Heart left ventricle (tissue), 16 donors: ENCODE data around the gene MGLL. TPM values are rescaled to one million over a fixed set of nuclear protein-coding genes. Genes with fewer than 3 reads are reported as not detected.
"Not testable (repeated sequence)": the region's sequence is repeated elsewhere in the genome, so short reads cannot be mapped to it uniquely, and the experiment has no call there.

Source experiments
- ATAC-seq, 4 donors: fragments of 200-7000 bp; cut with Tn5 transposase; one replicate each; pipeline ENCODE4 v1.9.1; 2020 to 2022; ENCODE audit warnings: moderate library complexity in 4 of 4, mild to moderate bottlenecking in 3 of 4, moderate number of reproducible peaks in 1 of 4
- DNase-seq, 5 donors: peaks; one replicate each; pipeline ENCODE4 v3.0.0-alpha.2; 2020
- H3K27ac ChIP-seq, 12 donors: fragments of 200-600 bp; sonication (generic) in 4 of 12; one replicate each; pipeline versions ENCODE4 v1.5.0 to v1.8.0; 2016 to 2022; ENCODE audit warnings: mild to moderate bottlenecking in 2 of 12
- H3K27me3 ChIP-seq, 9 donors: fragments of 200-600 bp; sonication (generic) in 2 of 9; one replicate each; pipeline versions ENCODE4 v1.5.1 to v1.8.0; 2016 to 2022; ENCODE audit warnings: mild to moderate bottlenecking in 3 of 9
- H3K36me3 ChIP-seq, 9 donors: fragments of 200-600 bp; sonication (generic) in 2 of 9; one replicate each; pipeline versions ENCODE4 v1.5.0 to v1.8.0; 2018 to 2022; ENCODE audit warnings: mild to moderate bottlenecking in 2 of 9
- H3K4me1 ChIP-seq, 12 donors: fragments of 200-600 bp; sonication (generic) in 4 of 12; one replicate each; pipeline versions ENCODE4 v1.5.0 to v1.8.0; 2016 to 2022; ENCODE audit warnings: mild to moderate bottlenecking in 3 of 12
- H3K4me3 ChIP-seq, 12 donors: fragments of 200-600 bp; sonication (generic) in 4 of 12; one replicate each; pipeline versions ENCODE4 v1.5.0 to v1.8.0; 2017 to 2022; ENCODE audit warnings: mild to moderate bottlenecking in 9 of 12, moderate library complexity in 4 of 12
- H3K9me3 ChIP-seq, 12 donors: fragments of 200-600 bp; sonication (generic) in 4 of 12; one replicate each; pipeline versions ENCODE4 v1.5.0 to v1.8.0; 2016 to 2022; ENCODE audit warnings: mild to moderate bottlenecking in 1 of 12
- CTCF ChIP-seq, 12 donors: fragments of 200-600 bp; sonication (generic) in 4 of 12; IDR thresholded peaks; one replicate each; pipeline versions ENCODE4 v1.5.0 to v1.8.0; 2018 to 2022; ENCODE audit warnings: antibody characterized with exemption in 12 of 12, mild to moderate bottlenecking in 5 of 12
- POLR2A ChIP-seq, 2 donors: fragments of 450-650 bp; IDR thresholded peaks; one replicate each; pipeline ENCODE4 v1.6.1; 2017; ENCODE audit warnings: antibody characterized with exemption in 2 of 2, mild to moderate bottlenecking in 2 of 2, moderate library complexity in 2 of 2
- WGBS, 4 donors: extraction: QIAGEN DNeasy Blood & Tissue Kit in 2 of 4; methylation state at CpG; one replicate each; pipeline versions ENCODE4 v1.1.5 to v1.1.7; 2013 to 2018; 5-methylcytosine and 5-hydroxymethylcytosine counted together
- intact Hi-C, 10 donors: fragments of 100-400 bp; cut with DNase I; formaldehyde crosslinking; loops; one replicate each; pipeline versions ENCODE4 v1.11.1 to v1.14.2; 2022
- polyA plus RNA-seq, 2 donors: library from polyadenylated mRNA; stranded (reverse); fragments of 200-250 nt; gene quantifications; one replicate each; pipeline ENCODE4 v1.2.3, GENCODE V29; 2013
- total RNA-seq, 9 donors: library from RNA; depleted of rRNA in 2 of 9; stranded (reverse); fragments of >200 nt in 2 of 9; fragmentation: NEBNext Ultra II Directional in 3 of 9; extraction: Animal tissue kit (Norgen Biotek cat#: 25700) in 3 of 9; gene quantifications; one replicate each; pipeline versions ENCODE4 v1.1.0 to v1.2.4, GENCODE V29; 2016 to 2023
- donor health status: ischemic (EF 13 %, LVEDD 7.1; RV severe dilation, severe dysfunction).
- donor health status: healthy with polysubstance abuse.
- donor health status: DM: no; HTN: yes; CAD: no.
- donor health status: DM: no; HTN: no; CAD: no.
- donor health status: ischemic (EF 25% LVEDD 6.9; RV normal size, moderate dysfunction).
- donor health status: ischemic (EF 25% LVEDD 5.7; RV mildly dilated, moderate dysfunction).
- donor health status: healthy.
- donor health status: DM: yes; HTN: yes; CAD: no.
- donor health status: ischemic (EF 35%, LVEDD 5.7; RV mildly dilated, moderate dysfunction).
- donor health status: nonischemic (EF 11% LVEDD 7.7; RV severe dilation, severe dysfunction).
- donor health status: DM: yes; HTN: yes; CAD: no.
- donor health status: PGD.
- donor health status: ischemic (EF 29% LVEDD 5.4; RV normal size, mild dysfunction).
- donor health status: nonischemic (EF 23%, LVEDD 6.1; RV moderate dilation, normal function).

MGLL gene
- total and polyA plus RNA-seq, 11 donors, result 38.5 to 119 (median 78.9) TPM

DNA sequence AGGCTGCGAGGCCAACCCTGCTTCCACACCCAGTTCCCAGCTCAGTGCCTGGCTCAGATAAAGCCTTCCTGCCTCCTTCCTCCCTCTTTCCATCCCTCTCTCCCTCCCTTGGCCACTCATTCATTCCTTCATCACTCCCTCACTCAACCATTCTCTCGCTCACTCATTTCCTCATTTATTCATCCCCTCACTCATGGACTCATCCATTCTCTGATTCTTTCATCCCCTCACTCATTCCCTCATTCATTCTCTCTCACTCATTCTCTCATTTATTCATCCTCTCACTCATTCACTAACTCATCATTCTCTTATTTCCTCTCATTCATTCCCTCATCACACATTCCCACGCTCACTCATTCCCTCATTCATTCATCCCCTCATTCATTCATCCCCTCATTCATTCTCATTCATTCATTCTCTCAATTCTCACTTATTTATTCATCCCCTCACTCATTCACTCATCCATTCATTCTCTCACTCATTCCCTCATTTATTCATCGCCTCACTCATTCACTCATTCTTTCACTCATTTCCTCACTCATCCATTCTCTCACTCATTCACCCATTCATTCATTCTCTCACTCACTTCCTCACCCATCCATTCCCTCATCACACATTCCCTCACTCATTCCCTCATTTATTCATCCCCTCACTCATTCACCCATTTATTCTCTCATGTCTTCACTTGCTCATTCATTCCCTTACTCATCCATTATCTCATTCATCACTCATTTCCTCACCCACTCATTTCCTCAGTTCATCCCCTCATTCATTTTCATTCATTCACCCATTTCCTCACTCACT, 136.4 kb downstream of the MGLL start:
- H3K27ac ChIP-seq, result peak overlapping the region in 1 of 12 donors; percentile 7
- DNase-seq, result no peak
- WGBS, 4 donors, result 77 to 94% (median 83%) methylated on average over 4 of the region's 4 CpGs
- TF ChIP-seq CTCF (IDR thresholded peaks at IDR 0.05) (no peak), POLR2A (IDR thresholded peaks at IDR 0.05) (no peak)
- H3K27me3 ChIP-seq, result no peaks in the 10 kb centered on the region
- H3K36me3 ChIP-seq, result peaks cover 0 to 17% (median 2%) of the 10 kb centered on the region in 9 donors
- no peak for ATAC-seq
- H3K9me3 ChIP-seq, result no peaks in the 10 kb centered on the region
- no peak overlapping the region for H3K4me3 ChIP-seq
- peaks cover 0 to 35% (median 14%) of the 10 kb centered on the region in 12 donors for H3K4me1 ChIP-seq
- intact Hi-C loops, result no loop called here

- TF ChIP-seq POLR2A (IDR thresholded peaks at IDR 0.05) (no peak), CTCF (IDR thresholded peaks at IDR 0.05) (no peak)
- no peak overlapping the region for H3K4me3 ChIP-seq
- no peaks in the 10 kb centered on the region for H3K27me3 ChIP-seq
- peak overlapping the region in 1 of 12 donors; percentile 7 for H3K27ac ChIP-seq
- intact Hi-C loops, result no loop called here
- peaks cover 0 to 26% (median 12%) of the 10 kb centered on the region in 12 donors for H3K4me1 ChIP-seq
- ATAC-seq (no peak), DNase-seq (peak in 3 of 5 donors; percentile 17 to 54 (median 19))
- H3K36me3 ChIP-seq, result peaks cover 0 to 11% (median 2%) of the 10 kb centered on the region in 9 donors
- 75 to 82% (median 78%) methylated on average over 14 to 22 of the region's 22 CpGs for WGBS, 4 donors
- H3K9me3 ChIP-seq, result no peaks in the 10 kb centered on the region
Measured at GRCh38 chr3:127684871-127685707, 137.2 kb downstream of the MGLL start.

DNA sequence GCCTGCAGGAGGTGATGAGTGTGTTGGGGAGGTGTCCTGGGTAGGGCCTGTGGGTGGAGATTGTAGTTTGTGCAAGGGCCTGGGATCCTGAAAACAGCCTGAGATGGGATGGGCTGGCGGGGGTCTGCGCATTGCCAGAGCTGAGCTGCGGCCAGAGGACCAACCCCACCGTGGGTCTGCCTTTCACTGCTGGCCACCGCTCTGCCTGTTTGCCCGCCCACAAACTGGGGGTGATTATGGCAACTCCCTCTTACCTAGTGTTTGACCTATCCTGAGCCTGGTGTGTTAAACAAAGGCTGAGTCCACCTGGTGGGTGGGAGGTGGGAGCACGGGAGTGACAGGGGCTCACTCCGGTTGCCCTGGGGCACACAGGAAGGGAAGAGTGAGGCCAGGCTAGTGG, 139.8 kb downstream of the MGLL start:
- ATAC-seq (no peak), DNase-seq (peak in 2 of 5 donors; percentile 7 to 41)
- no peaks in the 10 kb centered on the region for H3K9me3 ChIP-seq
- peaks cover 0 to 28% (median 12%) of the 10 kb centered on the region in 9 donors for H3K36me3 ChIP-seq
- 83 to 89% (median 88%) methylated on average over 7 to 8 of the region's 8 CpGs for whole genome bisulfite sequencing, 4 donors
- no peak overlapping the region for H3K27ac ChIP-seq
- no peak for TF ChIP-seq CTCF (IDR thresholded peaks at IDR 0.05)
- TF ChIP-seq POLR2A (IDR thresholded peaks at IDR 0.05), result no peak
- H3K4me3 ChIP-seq, result no peak overlapping the region
- H3K4me1 ChIP-seq, result peaks cover 0 to 18% (median 0%) of the 10 kb centered on the region in 12 donors
- intact Hi-C loops, result no loop called here
- no peaks in the 10 kb centered on the region for H3K27me3 ChIP-seq

DNA sequence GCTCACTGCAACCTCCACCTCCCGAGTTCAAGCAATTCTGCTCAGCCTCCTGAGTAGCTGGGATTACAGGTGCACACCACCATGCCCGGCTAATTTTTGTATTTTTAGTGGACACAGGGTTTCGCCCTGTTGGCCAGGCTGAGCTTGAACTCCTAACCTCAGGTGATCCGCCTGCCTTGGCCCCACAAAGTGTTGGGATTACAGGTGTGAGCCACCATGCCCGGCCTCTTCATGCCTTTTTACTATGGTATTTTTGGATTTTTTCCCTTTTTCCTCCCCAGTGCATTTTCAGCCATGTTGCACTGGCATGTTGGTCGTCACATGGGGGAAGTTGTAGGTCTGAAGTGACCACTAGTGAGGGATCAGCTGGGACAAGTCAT, 140.2 kb downstream of the MGLL start:
- H3K4me3 ChIP-seq, H3K27ac ChIP-seq, H3K27me3 ChIP-seq, intact Hi-C loops, DNase-seq, ATAC-seq, H3K9me3 ChIP-seq: not testable (repeated sequence)
- peaks cover 0 to 32% (median 16%) of the 10 kb centered on the region in 9 donors for H3K36me3 ChIP-seq
- H3K4me1 ChIP-seq, result peaks cover 0 to 18% (median 0%) of the 10 kb centered on the region in 12 donors
- WGBS, 4 donors, result 93 to 97% (median 95%) methylated on average over 6 of the region's 6 CpGs
